HL-60 (cell line): Measurements from ENCODE around the gene ZNF41.

Experiments used
- DNase-seq, 2 experiments: peaks; one replicate each; pipeline ENCODE4 v3.0.0-alpha.2; 2010 to 2020; ENCODE audit warnings: low read depth in 1 of 2, low spot score in 1 of 2
- H3K27ac ChIP-seq: fragments of 250-450 bp; sonication (Bioruptor Pico); replicated peaks from 2 replicates; pipeline ENCODE4 v1.5.1; 2020; ENCODE audit warnings: mild to moderate bottlenecking, moderate library complexity
- H3K27me3 ChIP-seq: fragments of 250-450 bp; sonication (Bioruptor Pico); 2 replicates; pipeline ENCODE4 v1.5.1; 2021; ENCODE audit warnings: mild to moderate bottlenecking, moderate library complexity; ENCODE audit not compliant: insufficient read depth, poor library complexity, severe bottlenecking
- H3K4me3 ChIP-seq: replicated peaks from 2 replicates; pipeline ENCODE4 v1.5.1; 2011; ENCODE audit warnings: mild to moderate bottlenecking, control low read depth, low read length; ENCODE audit not compliant: insufficient read depth
- GABPA ChIP-seq: IDR thresholded peaks from 2 replicates; pipeline ENCODE4 v1.6.1; 2012; ENCODE audit warnings: low read depth
- POLR2AphosphoS5 ChIP-seq: IDR thresholded peaks from 2 replicates; pipeline ENCODE4 v1.6.1; 2012; ENCODE audit warnings: low read depth
- SPI1 ChIP-seq: IDR thresholded peaks from 2 replicates; pipeline ENCODE4 v1.6.1; 2012; ENCODE audit warnings: low read depth, mild to moderate bottlenecking, borderline replicate concordance
- TF ChIP-seq, protein P1 (sequence below): IDR thresholded peaks from 2 replicates; pipeline ENCODE4 v1.6.1; 2012; ENCODE audit warnings: low read depth; ENCODE audit not compliant: insufficient replicate concordance
- TF ChIP-seq, protein P2 (sequence below): IDR thresholded peaks from one replicate; pipeline ENCODE4 v1.5.1; 2011; ENCODE audit warnings: low read length, control low read depth, inconsistent platforms; ENCODE audit not compliant: insufficient read depth

The ZNF41 gene

DNA sequence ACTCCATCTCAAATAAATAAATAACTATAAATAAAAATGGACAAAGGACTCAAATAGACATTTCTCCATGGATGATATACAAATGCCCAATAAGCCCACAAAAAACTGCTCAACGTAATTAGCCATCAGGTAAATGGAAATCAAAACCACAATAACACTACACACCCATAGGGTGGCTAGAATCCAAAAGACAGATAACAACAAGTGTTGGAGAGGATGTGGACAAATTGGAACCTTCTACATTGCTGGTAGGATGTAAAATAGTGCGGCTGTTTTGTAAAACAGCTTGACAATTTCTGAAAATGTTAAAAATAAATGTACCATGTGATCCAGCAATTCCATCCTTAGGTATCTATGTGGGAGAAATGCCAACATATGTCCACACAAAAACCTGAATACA, 60.6 kb downstream of the ZNF41 start:
- no peak overlapping the region for H3K4me3 ChIP-seq
- no peaks in the 10 kb centered on the region for H3K27me3 ChIP-seq
- TF ChIP-seq SPI1, result no peak
- TF ChIP-seq, protein P1, sequence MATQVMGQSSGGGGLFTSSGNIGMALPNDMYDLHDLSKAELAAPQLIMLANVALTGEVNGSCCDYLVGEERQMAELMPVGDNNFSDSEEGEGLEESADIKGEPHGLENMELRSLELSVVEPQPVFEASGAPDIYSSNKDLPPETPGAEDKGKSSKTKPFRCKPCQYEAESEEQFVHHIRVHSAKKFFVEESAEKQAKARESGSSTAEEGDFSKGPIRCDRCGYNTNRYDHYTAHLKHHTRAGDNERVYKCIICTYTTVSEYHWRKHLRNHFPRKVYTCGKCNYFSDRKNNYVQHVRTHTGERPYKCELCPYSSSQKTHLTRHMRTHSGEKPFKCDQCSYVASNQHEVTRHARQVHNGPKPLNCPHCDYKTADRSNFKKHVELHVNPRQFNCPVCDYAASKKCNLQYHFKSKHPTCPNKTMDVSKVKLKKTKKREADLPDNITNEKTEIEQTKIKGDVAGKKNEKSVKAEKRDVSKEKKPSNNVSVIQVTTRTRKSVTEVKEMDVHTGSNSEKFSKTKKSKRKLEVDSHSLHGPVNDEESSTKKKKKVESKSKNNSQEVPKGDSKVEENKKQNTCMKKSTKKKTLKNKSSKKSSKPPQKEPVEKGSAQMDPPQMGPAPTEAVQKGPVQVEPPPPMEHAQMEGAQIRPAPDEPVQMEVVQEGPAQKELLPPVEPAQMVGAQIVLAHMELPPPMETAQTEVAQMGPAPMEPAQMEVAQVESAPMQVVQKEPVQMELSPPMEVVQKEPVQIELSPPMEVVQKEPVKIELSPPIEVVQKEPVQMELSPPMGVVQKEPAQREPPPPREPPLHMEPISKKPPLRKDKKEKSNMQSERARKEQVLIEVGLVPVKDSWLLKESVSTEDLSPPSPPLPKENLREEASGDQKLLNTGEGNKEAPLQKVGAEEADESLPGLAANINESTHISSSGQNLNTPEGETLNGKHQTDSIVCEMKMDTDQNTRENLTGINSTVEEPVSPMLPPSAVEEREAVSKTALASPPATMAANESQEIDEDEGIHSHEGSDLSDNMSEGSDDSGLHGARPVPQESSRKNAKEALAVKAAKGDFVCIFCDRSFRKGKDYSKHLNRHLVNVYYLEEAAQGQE, result no peak
- no peak for TF ChIP-seq POLR2AphosphoS5
- no peak overlapping the region for H3K27ac ChIP-seq
- DNase-seq, result no peak

DNA sequence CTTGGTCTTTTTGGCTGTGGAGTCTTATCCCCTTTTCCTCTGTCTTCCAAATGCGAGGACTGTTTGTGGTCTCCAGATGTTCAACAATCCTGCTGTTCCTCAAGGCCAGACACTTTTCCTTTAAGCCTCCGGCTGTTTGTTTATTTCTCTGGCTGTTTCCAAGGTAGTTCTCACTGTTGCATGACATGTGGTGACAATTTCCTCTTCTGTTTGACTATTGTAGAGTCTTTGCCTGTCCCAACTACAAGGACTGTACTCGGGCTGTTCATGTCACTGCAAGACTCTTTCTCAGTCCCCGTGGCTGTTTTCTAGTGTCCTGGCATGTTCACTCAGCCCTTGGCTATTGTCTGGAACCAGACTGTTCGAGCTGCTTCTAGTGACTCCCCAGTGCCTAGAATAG, 62.1 kb downstream of the ZNF41 start:
- Histone ChIP-seq H3K27ac (no peak overlapping the region), H3K27me3 (no peaks in the 10 kb centered on the region), H3K4me3 (no peak overlapping the region)
- no peak for DNase-seq
- TF ChIP-seq POLR2AphosphoS5, result no peak
- TF ChIP-seq, protein P2, sequence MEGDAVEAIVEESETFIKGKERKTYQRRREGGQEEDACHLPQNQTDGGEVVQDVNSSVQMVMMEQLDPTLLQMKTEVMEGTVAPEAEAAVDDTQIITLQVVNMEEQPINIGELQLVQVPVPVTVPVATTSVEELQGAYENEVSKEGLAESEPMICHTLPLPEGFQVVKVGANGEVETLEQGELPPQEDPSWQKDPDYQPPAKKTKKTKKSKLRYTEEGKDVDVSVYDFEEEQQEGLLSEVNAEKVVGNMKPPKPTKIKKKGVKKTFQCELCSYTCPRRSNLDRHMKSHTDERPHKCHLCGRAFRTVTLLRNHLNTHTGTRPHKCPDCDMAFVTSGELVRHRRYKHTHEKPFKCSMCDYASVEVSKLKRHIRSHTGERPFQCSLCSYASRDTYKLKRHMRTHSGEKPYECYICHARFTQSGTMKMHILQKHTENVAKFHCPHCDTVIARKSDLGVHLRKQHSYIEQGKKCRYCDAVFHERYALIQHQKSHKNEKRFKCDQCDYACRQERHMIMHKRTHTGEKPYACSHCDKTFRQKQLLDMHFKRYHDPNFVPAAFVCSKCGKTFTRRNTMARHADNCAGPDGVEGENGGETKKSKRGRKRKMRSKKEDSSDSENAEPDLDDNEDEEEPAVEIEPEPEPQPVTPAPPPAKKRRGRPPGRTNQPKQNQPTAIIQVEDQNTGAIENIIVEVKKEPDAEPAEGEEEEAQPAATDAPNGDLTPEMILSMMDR, result no peak
- no peak for TF ChIP-seq SPI1
- TF ChIP-seq, protein P1, result no peak
- TF ChIP-seq GABPA, result no peak

DNA sequence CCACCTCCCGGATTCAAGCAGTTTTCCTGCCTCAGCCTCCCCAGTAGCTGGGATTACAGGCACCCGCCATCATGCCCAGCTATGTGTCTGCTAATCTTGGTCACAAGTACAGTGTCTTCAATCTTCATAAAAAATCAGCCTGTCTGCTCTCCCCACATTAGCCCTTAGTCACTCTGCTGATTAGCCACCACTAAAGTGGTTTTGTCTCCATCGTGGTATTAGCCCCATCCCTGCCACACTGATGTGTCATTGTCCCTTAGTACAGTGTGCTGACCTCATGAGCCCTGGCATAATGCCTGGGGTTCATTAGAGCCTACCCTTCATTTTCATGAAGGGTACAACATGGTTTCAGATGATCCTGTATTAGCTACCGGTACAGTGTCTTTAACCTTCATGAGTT, 62.8 kb downstream of the ZNF41 start:
- TF ChIP-seq GABPA (no peak), SPI1 (no peak), POLR2AphosphoS5 (no peak)
- TF ChIP-seq, protein P1, result no peak
- TF ChIP-seq, protein P2, result no peak
- no peak overlapping the region for H3K27ac ChIP-seq
- DNase-seq, result no peak
- H3K27me3 ChIP-seq, result no peaks in the 10 kb centered on the region
- H3K4me3 ChIP-seq, result no peak overlapping the region

DNA sequence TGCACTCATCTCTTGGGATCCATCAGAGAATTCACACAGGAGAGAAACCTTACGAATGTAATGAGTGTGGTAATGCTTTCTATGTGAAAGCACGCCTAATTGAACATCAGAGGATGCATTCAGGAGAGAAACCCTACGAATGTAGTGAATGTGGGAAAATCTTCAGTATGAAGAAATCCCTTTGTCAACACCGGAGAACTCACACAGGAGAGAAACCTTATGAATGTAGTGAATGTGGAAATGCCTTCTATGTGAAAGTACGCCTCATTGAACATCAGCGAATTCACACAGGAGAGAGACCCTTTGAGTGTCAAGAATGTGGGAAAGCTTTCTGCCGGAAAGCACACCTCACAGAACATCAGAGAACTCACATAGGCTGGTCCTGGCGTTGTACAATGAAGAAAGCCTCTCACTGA, 69.8 kb downstream of the ZNF41 start:
- TF ChIP-seq GABPA (no peak), SPI1 (no peak), POLR2AphosphoS5 (no peak)
- TF ChIP-seq, protein P2, result no peak
- TF ChIP-seq, protein P1, result no peak
- Histone ChIP-seq H3K4me3 (no peak overlapping the region), H3K27ac (no peak overlapping the region), H3K27me3 (no peaks in the 10 kb centered on the region)
- DNase-seq, result no peak
